CD4-positive, alpha-beta T cell (primary cell): ENCODE results near the gene CACNA2D1. TPM values are rescaled to one million over a fixed set of nuclear protein-coding genes. Genes with fewer than 3 reads are reported as not detected.

Experiments used
- ATAC-seq: fragments of 200-7000 bp; cut with Tn5 transposase; one replicate; pipeline ENCODE4 v1.10.0; 2022; ENCODE audit warnings: mild to moderate bottlenecking; ENCODE audit not compliant: poor library complexity
- CTCF ChIA-PET: fragments of 350-600 bp; sonication (Branson Sonifier 250); formaldehyde crosslinking; loops from one replicate; lab custom pipeline; 2021; ENCODE audit warnings: antibody characterized with exemption, inconsistent platforms; lab: Charles Lee
- POLR2A ChIA-PET: fragments of 350-600 bp; sonication (Branson Sonifier 250); formaldehyde crosslinking; loops from one replicate; lab custom pipeline; 2021; ENCODE audit warnings: antibody characterized with exemption, inconsistent platforms; lab: Charles Lee
- DNase-seq, 14 experiments: peaks; one replicate each; pipeline ENCODE4 v3.0.0-alpha.2; 2013 to 2020; ENCODE audit warnings: mixed read lengths in 2 of 14
- H3K27ac ChIP-seq, 2 donors: one replicate each; pipeline versions ENCODE4 v1.5.1 to v1.7.0; 2013; ENCODE audit warnings: low read length in 2 of 2, low read depth in 1 of 2, mild to moderate bottlenecking in 1 of 2
- H3K27me3 ChIP-seq, 2 experiments: 1 replicate in 1 of 2; 2 replicates in 1 of 2; pipeline versions ENCODE4 v1.6.1 to v1.7.0; 2013; ENCODE audit warnings: low read length in 2 of 2, control low read depth in 1 of 2, mild to moderate bottlenecking in 1 of 2, moderate library complexity in 1 of 2; ENCODE audit not compliant: insufficient read depth in 2 of 2, control insufficient read depth in 1 of 2
- H3K36me3 ChIP-seq: one replicate; pipeline ENCODE4 v1.6.1; 2013; ENCODE audit warnings: low read length, control low read depth; ENCODE audit not compliant: insufficient read depth
- H3K4me1 ChIP-seq: one replicate; pipeline ENCODE4 v1.6.1; 2013; ENCODE audit warnings: low read length, control low read depth; ENCODE audit not compliant: insufficient read depth
- H3K4me3 ChIP-seq: one replicate; pipeline ENCODE4 v1.5.1; 2013; ENCODE audit warnings: mild to moderate bottlenecking, low read length, moderate library complexity
- H3K9me3 ChIP-seq, 2 experiments: 1 replicate in 1 of 2; 2 replicates in 1 of 2; pipeline versions ENCODE4 v1.6.1 to v1.7.0; 2013; ENCODE audit warnings: low read length in 2 of 2, mild to moderate bottlenecking in 2 of 2, control low read depth in 1 of 2, moderate library complexity in 1 of 2; ENCODE audit not compliant: control insufficient read depth in 1 of 2, insufficient read depth in 1 of 2
- H3K27ac Mint-ChIP-seq: one replicate; pipeline ENCODE4 v1.8.0; 2020; ENCODE audit warnings: mixed read lengths
- H3K27me3 Mint-ChIP-seq: one replicate; pipeline ENCODE4 v1.8.0; 2021; ENCODE audit warnings: mixed read lengths
- H3K36me3 Mint-ChIP-seq: one replicate; pipeline ENCODE4 v1.8.0; 2021; ENCODE audit warnings: low read depth, mixed read lengths
- H3K4me1 Mint-ChIP-seq: one replicate; pipeline ENCODE4 v1.8.0; 2021; ENCODE audit warnings: low read depth, mixed read lengths
- H3K4me3 Mint-ChIP-seq: one replicate; pipeline ENCODE4 v1.8.0; 2020; ENCODE audit warnings: mild to moderate bottlenecking, mixed read lengths
- H3K9me3 Mint-ChIP-seq: one replicate; pipeline ENCODE4 v1.8.0; 2020; ENCODE audit warnings: mixed read lengths
- CTCF ChIP-seq: fragments of 200-600 bp; IDR thresholded peaks from one replicate; pipeline ENCODE4 v1.8.0; 2022; ENCODE audit warnings: antibody characterized with exemption, mild to moderate bottlenecking
- intact Hi-C, 2 experiments: fragments of 100-400 bp; cut with DNase I in 1 of 2; cut with micrococcal nuclease in 1 of 2; formaldehyde crosslinking; loops; one replicate each; pipeline versions ENCODE4 v1.15.1 to v1.9.0; 2023 to 2025; cut with DNase I, micrococcal nuclease
- total RNA-seq, 174 experiments: library from RNA in 2 of 174; stranded (reverse) in 2 of 174; gene quantifications; one replicate each; pipeline ENCODE4 v1.2.3 and lab custom pipeline; 2021 to 2026

CACNA2D1 gene
- total RNA-seq, 2 experiments from 2014 or later = not detected

GRCh38 chr7:82098414-82098813 is 345.2 kb downstream of the CACNA2D1 start:
- no peaks in the 10 kb centered on the region for H3K27me3 Mint-ChIP-seq
- Histone ChIP-seq H3K27me3 (no peaks in the 10 kb centered on the region), H3K4me1 (no peaks in the 10 kb centered on the region), H3K9me3 (peaks cover 0 to 4% of the 10 kb centered on the region in 2 experiments), H3K36me3 (no peaks in the 10 kb centered on the region), H3K4me3 (no peak overlapping the region), H3K27ac (no peak overlapping the region)
- no peak overlapping the region for H3K27ac Mint-ChIP-seq
- no peak overlapping the region for H3K4me3 Mint-ChIP-seq
- ChIA-PET CTCF (no interaction called here), POLR2A (no interaction called here)
- no peaks in the 10 kb centered on the region for H3K9me3 Mint-ChIP-seq
- H3K4me1 Mint-ChIP-seq = no peaks in the 10 kb centered on the region
- intact Hi-C loops = no loop called here
- H3K36me3 Mint-ChIP-seq = no peaks in the 10 kb centered on the region
- no peak for ATAC-seq
- DNase-seq = no peak
- no peak for TF ChIP-seq CTCF

GRCh38 chr7:82091126-82091684 is 352.4 kb downstream of the CACNA2D1 start:
- Histone ChIP-seq H3K4me1 (no peaks in the 10 kb centered on the region), H3K27ac (no peak overlapping the region), H3K9me3 (no peaks in the 10 kb centered on the region), H3K36me3 (no peaks in the 10 kb centered on the region), H3K27me3 (no peaks in the 10 kb centered on the region), H3K4me3 (no peak overlapping the region)
- intact Hi-C loops = no loop called here
- no peak for TF ChIP-seq CTCF
- H3K4me3 Mint-ChIP-seq = no peak overlapping the region
- POLR2A ChIA-PET = no interaction called here
- CTCF ChIA-PET = no interaction called here
- H3K36me3 Mint-ChIP-seq = no peaks in the 10 kb centered on the region
- no peaks in the 10 kb centered on the region for H3K9me3 Mint-ChIP-seq
- H3K4me1 Mint-ChIP-seq = no peaks in the 10 kb centered on the region
- DNase-seq (no peak), ATAC-seq (no peak)
- H3K27ac Mint-ChIP-seq = no peak overlapping the region
- no peaks in the 10 kb centered on the region for H3K27me3 Mint-ChIP-seq

- Mint-ChIP-seq H3K36me3 (no peaks in the 10 kb centered on the region), H3K9me3 (no peaks in the 10 kb centered on the region), H3K4me3 (no peak overlapping the region), H3K27me3 (no peaks in the 10 kb centered on the region), H3K4me1 (no peaks in the 10 kb centered on the region), H3K27ac (no peak overlapping the region)
- ChIA-PET CTCF (no interaction called here), POLR2A (no interaction called here)
- Histone ChIP-seq H3K4me3 (no peak overlapping the region), H3K36me3 (no peaks in the 10 kb centered on the region), H3K27me3 (no peaks in the 10 kb centered on the region), H3K4me1 (no peaks in the 10 kb centered on the region), H3K27ac (no peak overlapping the region), H3K9me3 (peaks cover 0 to under 1% of the 10 kb centered on the region in 2 experiments)
- ATAC-seq (no peak), DNase-seq (no peak)
- intact Hi-C loops = no loop called here
- TF ChIP-seq CTCF = no peak
These were observed 356.5 kb downstream of the CACNA2D1 start for GRCh38 chr7:82087099-82087498.
